ENCODE results near the gene GNAZ.

- no peak for TF ChIP-seq CTCF (IDR thresholded peaks at IDR 0.05)
- TF ChIP-seq POLR2A (IDR thresholded peaks at IDR 0.05), result no peak
Observed at GRCh38 chr22:23168391-23169042, 98.2 kb downstream of the GNAZ start.

Data from testis (tissue), 2 donors.